Endodermal cell (in vitro differentiated cells): ENCODE measurements around the gene KCTD21. TPM values are rescaled to one million over a fixed set of nuclear protein-coding genes. Genes with fewer than 3 reads are reported as not detected.

Experiments used
- DNase-seq: peaks from one replicate; pipeline ENCODE4 v3.0.0-alpha.2; 2017
- H3K27ac ChIP-seq: 2 replicates; pipeline ENCODE4 v1.5.1; 2013; ENCODE audit warnings: mild to moderate bottlenecking, low read depth, low read length, moderate library complexity
- H3K27me3 ChIP-seq: 2 replicates; pipeline ENCODE4 v1.6.1; 2013; ENCODE audit warnings: mild to moderate bottlenecking, low read length, moderate library complexity; ENCODE audit not compliant: insufficient read depth, control insufficient read depth, poor library complexity, severe bottlenecking
- H3K36me3 ChIP-seq: 2 replicates; pipeline ENCODE4 v1.7.0; 2013; ENCODE audit warnings: mild to moderate bottlenecking, low read length, moderate library complexity; ENCODE audit not compliant: control insufficient read depth, insufficient read depth
- H3K4me1 ChIP-seq: one replicate; pipeline ENCODE4 v1.7.0; 2013; ENCODE audit warnings: low read length; ENCODE audit not compliant: control insufficient read depth, insufficient read depth
- H3K4me3 ChIP-seq: 2 replicates; pipeline ENCODE4 v1.5.1; 2013; ENCODE audit warnings: mild to moderate bottlenecking, low read length, moderate library complexity
- H3K9ac ChIP-seq: 2 replicates; pipeline ENCODE4 v1.6.1; 2013; ENCODE audit warnings: mild to moderate bottlenecking, low read length, moderate library complexity; ENCODE audit not compliant: poor library complexity, severe bottlenecking; ENCODE audit errors: extremely low read depth
- H3K9me3 ChIP-seq: 2 replicates; pipeline ENCODE4 v1.6.1; 2013; ENCODE audit warnings: mild to moderate bottlenecking, low read length, moderate library complexity; ENCODE audit not compliant: control insufficient read depth
- H3K27ac Mint-ChIP-seq: 2 replicates; pipeline ENCODE4 v1.8.0; 2020; ENCODE audit warnings: mixed read lengths
- H3K27me3 Mint-ChIP-seq: 2 replicates; pipeline ENCODE4 v1.8.0; 2021; ENCODE audit warnings: mild to moderate bottlenecking, mixed read lengths; ENCODE audit not compliant: insufficient read depth
- H3K36me3 Mint-ChIP-seq: 2 replicates; pipeline ENCODE4 v1.8.0; 2020; ENCODE audit warnings: low read depth, mixed read lengths
- H3K4me1 Mint-ChIP-seq: 2 replicates; pipeline ENCODE4 v1.8.0; 2020; ENCODE audit warnings: mixed read lengths
- H3K4me3 Mint-ChIP-seq: 2 replicates; pipeline ENCODE4 v1.8.0; 2020; ENCODE audit warnings: mild to moderate bottlenecking, moderate library complexity, mixed read lengths
- H3K9me3 Mint-ChIP-seq: 2 replicates; pipeline ENCODE4 v1.8.0; 2020; ENCODE audit warnings: mild to moderate bottlenecking, mixed read lengths
- WGBS, 2 experiments: methylation state at CpG; one replicate each; pipeline versions ENCODE4 v1.1.5 to v1.1.7; 2013; ENCODE audit warnings: missing lambda C conversion rate in 2 of 2, mixed read lengths in 1 of 2; ENCODE audit not compliant: insufficient coverage in 1 of 2, insufficient read length in 1 of 2; 5-methylcytosine and 5-hydroxymethylcytosine counted together
- total RNA-seq, 2 donors: library from RNA; stranded (reverse); fragmentation: NEBNext Ultra II Directional in 1 of 2; extraction: Animal tissue kit (Norgen Biotek cat#: 25700) in 1 of 2; gene quantifications; 2 replicates in 1 of 2; 3 replicates in 1 of 2; pipeline ENCODE4 v1.2.1, GENCODE V29; 2021
- TF ChIP-seq, protein P1 (sequence below): fragments of 200-600 bp; sonication (generic); conservative IDR thresholded peaks from 2 replicates; pipeline ENCODE4 v1.5.0; 2021; ENCODE audit warnings: antibody characterized with exemption, mild to moderate bottlenecking

Gene KCTD21
- total RNA-seq, 2 donors from 2014 or later, result 4.1 to 4.6 TPM

DNA sequence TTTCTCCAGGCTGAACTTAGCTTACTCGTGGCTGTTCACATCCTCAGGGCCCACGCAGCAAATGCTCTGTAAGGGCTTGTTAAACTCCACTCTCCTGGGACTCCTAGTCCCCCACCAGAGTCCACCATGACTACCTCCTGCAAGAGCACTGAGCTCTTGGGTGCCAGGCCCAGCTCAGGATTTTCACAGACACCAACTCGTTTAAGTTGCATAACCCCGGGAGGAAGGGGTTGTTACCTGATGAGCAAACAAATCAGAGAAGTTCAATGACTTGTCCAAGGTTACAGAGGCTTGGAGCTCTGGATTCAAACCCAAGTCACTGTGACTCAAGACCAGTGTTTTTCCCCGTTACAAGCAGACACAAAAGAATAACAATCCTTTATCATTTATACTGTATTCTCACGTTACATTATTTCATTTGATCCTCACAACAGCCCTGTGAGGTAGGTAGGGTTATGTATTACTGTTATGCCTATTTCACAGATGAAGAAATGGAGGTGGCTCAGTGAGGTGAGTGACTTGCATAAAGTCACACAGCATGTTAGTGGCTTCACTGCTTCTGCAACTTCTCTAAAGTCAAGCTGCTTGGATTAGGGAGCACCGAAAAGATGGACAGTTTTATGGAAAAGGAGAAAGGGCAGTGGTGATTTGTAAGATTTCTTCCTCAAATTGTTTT is 17.4 kb downstream of the KCTD21 start:
- H3K36me3 Mint-ChIP-seq, result peaks cover 10% of the 10 kb centered on the region
- WGBS, 2 experiments, result 90% methylated on average over 6 of the region's 7 CpGs
- Histone ChIP-seq H3K4me1 (peaks cover 3% of the 10 kb centered on the region), H3K27ac (no peak overlapping the region), H3K27me3 (no peaks in the 10 kb centered on the region), H3K9me3 (no peaks in the 10 kb centered on the region), H3K4me3 (no peak overlapping the region), H3K36me3 (peaks cover 5% of the 10 kb centered on the region), H3K9ac (no peak overlapping the region)
- H3K27ac Mint-ChIP-seq, result no peak overlapping the region
- H3K4me1 Mint-ChIP-seq, result peaks cover 16% of the 10 kb centered on the region
- no peaks in the 10 kb centered on the region for H3K27me3 Mint-ChIP-seq
- TF ChIP-seq, protein P1, sequence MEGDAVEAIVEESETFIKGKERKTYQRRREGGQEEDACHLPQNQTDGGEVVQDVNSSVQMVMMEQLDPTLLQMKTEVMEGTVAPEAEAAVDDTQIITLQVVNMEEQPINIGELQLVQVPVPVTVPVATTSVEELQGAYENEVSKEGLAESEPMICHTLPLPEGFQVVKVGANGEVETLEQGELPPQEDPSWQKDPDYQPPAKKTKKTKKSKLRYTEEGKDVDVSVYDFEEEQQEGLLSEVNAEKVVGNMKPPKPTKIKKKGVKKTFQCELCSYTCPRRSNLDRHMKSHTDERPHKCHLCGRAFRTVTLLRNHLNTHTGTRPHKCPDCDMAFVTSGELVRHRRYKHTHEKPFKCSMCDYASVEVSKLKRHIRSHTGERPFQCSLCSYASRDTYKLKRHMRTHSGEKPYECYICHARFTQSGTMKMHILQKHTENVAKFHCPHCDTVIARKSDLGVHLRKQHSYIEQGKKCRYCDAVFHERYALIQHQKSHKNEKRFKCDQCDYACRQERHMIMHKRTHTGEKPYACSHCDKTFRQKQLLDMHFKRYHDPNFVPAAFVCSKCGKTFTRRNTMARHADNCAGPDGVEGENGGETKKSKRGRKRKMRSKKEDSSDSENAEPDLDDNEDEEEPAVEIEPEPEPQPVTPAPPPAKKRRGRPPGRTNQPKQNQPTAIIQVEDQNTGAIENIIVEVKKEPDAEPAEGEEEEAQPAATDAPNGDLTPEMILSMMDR, result no peak
- H3K9me3 Mint-ChIP-seq, result no peaks in the 10 kb centered on the region
- H3K4me3 Mint-ChIP-seq, result no peak overlapping the region
- DNase-seq, result no peak

DNA sequence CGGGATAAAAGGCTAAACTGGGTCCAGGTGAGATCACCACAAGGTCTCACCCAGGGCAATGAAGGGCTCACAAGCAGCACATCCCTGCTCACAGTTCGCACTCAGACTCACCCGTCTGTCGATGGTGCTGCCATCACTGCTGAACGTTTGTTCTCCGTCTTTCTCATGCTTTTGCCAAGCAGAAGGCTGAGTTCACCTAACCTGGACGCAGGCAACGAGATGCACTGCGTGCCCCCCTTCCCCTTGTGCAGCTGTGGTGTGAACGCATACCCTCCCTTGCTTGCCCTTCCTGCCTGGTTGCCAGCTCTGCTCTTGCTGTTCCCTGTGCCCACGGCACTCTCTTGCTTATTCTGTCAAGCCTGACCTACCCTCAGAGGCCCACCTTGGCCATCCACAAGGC is 18.0 kb downstream of the KCTD21 start:
- Histone ChIP-seq H3K4me3 (no peak overlapping the region), H3K4me1 (peaks cover 6% of the 10 kb centered on the region), H3K9ac (no peak overlapping the region), H3K36me3 (peaks cover 5% of the 10 kb centered on the region), H3K27me3 (no peaks in the 10 kb centered on the region), H3K27ac (no peak overlapping the region), H3K9me3 (no peaks in the 10 kb centered on the region)
- Mint-ChIP-seq H3K4me3 (no peak overlapping the region), H3K4me1 (peaks cover 16% of the 10 kb centered on the region), H3K27me3 (no peaks in the 10 kb centered on the region), H3K27ac (no peak overlapping the region), H3K9me3 (no peaks in the 10 kb centered on the region), H3K36me3 (peaks cover 9% of the 10 kb centered on the region)
- 94 to 95% methylated on average over 10 to 11 of the region's 11 CpGs for whole genome bisulfite sequencing, 2 experiments
- TF ChIP-seq, protein P1, result no peak
- no peak for DNase-seq

DNA sequence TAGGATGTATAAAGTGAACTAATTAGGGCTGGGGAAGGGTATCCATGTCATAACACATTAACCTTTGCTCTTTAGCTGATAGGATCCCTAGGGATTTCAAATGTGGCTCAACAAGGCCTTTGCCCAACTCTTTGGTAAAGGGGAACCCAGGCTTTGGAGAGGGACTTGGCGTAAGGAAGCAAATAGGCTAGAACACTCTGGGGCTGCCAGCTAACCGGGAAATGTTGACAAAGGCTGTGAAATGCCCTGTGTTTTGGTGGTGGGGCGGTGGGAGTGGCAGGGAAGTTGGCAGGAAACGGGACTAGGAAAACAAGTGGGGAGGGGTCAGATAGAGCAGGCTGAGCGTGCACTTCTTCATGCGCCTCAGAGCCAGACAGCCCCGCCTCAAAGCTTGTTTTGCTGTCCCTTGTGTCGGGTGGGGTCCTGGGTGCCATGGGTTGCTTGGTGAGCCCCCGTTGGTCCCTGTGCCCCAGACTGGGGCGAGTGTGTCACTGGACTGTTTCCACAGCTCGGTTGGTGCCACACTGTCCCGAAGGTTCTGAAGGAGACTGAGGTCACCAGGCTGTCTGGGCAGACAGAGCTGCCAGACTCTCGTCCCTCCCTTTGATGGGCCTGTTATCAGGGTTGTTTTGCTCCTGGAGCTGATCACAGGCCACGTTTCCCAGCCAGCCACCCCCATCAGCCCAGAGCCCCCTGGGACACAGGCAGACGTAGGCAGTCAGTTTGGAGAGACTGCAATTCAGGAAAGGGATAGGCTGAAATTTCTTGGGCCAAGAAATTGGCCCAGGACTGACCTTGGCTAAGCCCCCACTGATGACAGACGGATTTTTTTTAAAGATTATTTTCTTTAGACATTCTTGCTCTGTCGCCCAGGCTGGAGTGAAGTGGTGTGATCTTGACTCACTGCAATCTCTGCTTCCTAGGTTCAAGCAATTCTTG is 19.6 kb downstream of the KCTD21 start:
- no peak for DNase-seq
- Mint-ChIP-seq H3K4me3 (no peak overlapping the region), H3K4me1 (peaks cover 16% of the 10 kb centered on the region), H3K36me3 (peaks cover 3% of the 10 kb centered on the region), H3K27ac (peak overlapping the region; percentile 48), H3K27me3 (no peaks in the 10 kb centered on the region), H3K9me3 (no peaks in the 10 kb centered on the region)
- peaks cover 6% of the 10 kb centered on the region for H3K4me1 ChIP-seq
- H3K9ac ChIP-seq, result no peak overlapping the region
- H3K9me3 ChIP-seq, result no peaks in the 10 kb centered on the region
- H3K27ac ChIP-seq, result no peak overlapping the region
- no peaks in the 10 kb centered on the region for H3K27me3 ChIP-seq
- H3K36me3 ChIP-seq, result peaks cover 2% of the 10 kb centered on the region
- TF ChIP-seq, protein P1, result no peak
- H3K4me3 ChIP-seq, result no peak overlapping the region
- WGBS, 2 experiments, result 89 to 91% methylated on average over 12 to 17 of the region's 17 CpGs
